Frontal cortex (tissue), 4 donors: ENCODE results near the gene TMEM54. TPM values are rescaled to one million over a fixed set of nuclear protein-coding genes. Genes with fewer than 3 reads are reported as not detected.
A peak's percentile ranks its signal among the peaks of the same experiment; 100 is the strongest.

Source experiments
- DNase-seq, 2 donors: peaks; one replicate each; pipeline ENCODE4 v3.0.0; 2012; ENCODE audit warnings: low spot score in 2 of 2
- FAIRE-seq: peaks from 2 replicates; lab custom pipeline; 2012; peaks lifted over from hg19 to GRCh38; lab: Jason Lieb, UNC
- total RNA-seq: library from RNA; depleted of rRNA; stranded (reverse); fragments of >200 nt; gene quantifications from one replicate; pipeline ENCODE4 v1.2.3, GENCODE V29; 2014
- donor health status: control.
- donor health status: control.
- donor health status: control.

TMEM54 gene
- total RNA-seq, 1 donor from 2014 or later, result 2.0 TPM

DNA sequence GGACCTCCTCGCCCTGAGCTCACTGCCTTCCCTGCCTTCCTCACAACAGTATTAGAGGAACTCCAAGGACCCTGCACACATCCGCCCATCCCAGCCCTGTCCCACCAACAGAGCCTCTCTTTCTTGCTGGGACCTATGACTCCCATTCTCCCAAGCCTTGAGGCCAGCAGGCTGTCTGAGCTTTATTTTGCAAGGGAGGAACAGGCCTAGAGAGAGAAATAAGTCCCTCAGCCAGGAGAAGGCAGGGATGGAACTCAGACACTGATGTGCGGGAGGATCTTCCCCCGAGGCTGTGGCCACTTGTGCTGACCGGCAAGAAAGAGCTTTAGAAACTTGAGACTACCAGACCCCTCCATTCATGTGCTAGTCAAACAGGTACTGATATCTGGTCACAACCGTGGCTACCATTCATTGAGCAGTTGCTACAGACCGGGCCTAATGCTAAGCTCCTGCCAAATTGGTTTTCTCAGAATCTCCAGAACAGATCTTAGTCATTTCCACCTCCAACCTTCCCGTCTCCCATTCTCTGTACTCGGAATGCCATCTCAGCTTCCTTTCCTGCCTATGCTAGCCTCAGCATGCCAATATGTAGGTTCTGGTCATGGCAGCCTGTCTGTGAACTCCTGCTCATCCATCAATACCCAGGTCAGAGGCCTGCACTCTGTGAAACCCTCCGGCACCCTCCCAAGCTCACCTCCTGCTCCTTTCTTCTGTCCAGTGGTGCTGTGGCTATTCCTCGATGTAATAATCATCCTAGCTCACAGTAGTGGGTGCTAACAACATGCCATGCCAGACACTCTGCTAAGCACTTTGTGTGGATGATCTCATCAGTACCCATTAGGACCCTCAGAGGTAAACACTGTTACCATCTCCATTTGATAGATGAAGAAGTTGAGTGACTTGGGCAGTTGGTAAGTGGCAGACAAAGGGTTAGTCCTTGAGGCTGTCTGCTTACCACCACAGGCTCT lies 3.8 kb downstream of the TMEM54 start:
- DNase-seq (no peak), FAIRE-seq (no peak)

DNA sequence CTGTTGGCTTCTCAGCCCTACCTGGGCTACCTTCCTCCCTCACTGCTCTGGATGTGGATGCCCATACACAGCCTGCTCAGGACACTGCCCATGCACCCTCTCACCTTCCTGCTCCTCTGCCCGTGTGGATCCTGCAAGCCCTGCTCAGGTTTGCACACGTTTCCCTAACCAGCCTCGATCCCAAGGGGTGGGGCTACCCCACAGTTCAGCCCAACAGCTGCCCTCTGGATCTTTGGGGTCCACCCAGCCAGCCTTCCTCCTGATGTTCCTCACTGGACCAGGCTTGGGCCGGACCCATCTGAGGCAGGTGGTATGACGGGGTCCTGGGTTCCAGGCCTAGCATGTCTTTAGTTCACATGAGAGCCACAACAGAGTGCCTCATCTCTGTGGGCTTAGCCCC lies 4.7 kb downstream of the TMEM54 start:
- no peak for DNase-seq
- no peak for FAIRE-seq

DNA sequence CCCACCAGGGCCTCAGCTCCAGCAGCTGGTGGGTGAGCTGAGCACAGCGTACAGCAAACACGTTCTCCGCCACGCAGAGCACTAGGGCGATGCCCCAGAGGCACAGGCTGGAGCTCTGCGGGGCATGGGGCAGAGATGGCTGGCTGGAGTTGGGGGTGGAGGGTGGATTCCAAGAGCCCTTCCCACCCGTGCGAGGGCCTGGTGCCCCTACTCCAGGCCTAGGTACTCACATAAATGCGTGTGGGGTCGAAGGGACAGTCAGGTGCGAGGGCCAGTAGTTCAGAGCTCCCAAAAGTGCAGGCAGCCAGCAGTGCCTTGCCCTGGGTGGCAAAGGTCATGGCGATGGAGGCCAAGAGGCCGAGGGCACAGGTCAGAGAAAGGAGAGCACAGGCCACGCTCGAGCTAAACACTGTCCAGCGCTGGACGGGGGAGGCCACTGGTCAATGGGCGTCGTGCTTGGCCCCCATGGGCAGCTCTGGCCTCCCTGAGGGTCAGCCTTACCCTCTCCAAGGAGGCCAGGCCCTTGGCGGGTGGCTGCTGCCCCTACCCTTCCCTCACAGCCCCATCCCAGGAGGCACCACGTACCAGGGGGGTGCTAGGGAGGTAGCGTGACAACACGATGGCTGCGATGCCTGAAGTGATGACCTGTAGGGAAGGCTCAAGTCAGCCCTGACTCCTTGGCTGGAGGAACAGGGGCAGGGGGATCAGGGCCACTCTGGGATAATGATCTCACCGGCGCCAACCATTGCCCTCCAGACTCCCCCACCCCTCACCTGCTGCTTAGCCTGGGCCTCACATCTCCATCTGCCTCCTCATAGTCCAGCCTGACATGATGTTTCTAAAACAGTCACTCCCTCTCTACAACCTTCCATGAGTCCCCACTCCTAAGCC lies 5.6 kb downstream of the TMEM54 start:
- no peak for DNase-seq
- no peak for FAIRE-seq

GRCh38 chr1:32894681-32895080 lies 6.5 kb downstream of the TMEM54 start:
- no peak for FAIRE-seq
- no peak for DNase-seq

GRCh38 chr1:32894019-32894600 lies 7.1 kb downstream of the TMEM54 start:
- DNase-seq (no peak), FAIRE-seq (no peak)

GRCh38 chr1:32893198-32894018 lies 7.8 kb downstream of the TMEM54 start:
- peak; percentile 61 to 78 for DNase-seq
- no peak for FAIRE-seq

DNA sequence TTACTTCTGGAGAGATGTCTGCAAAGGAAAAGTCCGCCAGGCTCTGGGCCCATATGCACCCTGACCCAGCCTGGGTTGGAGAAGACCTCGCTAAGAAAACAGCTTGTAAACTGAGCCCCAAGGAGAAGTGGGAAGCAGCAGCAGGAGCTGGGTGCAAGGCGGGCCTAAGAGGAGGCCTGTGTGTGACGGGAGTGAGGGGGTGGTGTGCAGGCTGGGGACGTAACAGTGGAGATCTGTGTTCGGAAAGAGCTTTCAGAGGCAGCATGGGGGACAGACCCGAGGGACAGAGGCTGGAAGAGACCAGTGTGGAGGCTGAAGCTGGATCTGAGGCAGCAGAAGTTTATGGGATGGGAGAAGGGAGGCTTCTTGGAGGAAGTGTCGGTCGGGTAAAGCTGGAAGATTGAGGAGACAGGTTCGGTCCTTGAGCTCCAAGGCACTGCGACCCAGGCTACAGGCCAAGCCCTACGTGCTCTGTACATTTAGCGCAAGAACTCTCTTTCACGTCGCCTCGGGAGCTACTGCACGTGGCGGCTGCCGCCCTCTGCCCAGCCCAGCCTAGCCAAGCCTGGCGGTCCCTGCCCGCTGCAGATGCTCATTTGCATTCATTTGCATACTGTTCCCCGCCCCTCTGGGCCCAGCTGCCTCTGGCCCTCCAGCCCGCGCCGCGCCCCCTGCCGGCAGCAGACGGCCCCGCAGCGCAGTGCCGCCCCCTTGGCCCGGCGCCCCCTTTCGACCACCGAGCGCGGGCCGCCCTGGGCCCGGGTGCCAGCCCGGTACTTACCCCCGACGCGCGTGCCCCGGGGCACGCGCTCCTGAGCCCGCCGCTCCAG lies 8.6 kb downstream of the TMEM54 start:
- no peak for FAIRE-seq
- DNase-seq, result peak; percentile 83 to 86

- DNase-seq (no peak), FAIRE-seq (no peak)
These were observed 9.6 kb downstream of the TMEM54 start for GRCh38 chr1:32891630-32892029.

DNA sequence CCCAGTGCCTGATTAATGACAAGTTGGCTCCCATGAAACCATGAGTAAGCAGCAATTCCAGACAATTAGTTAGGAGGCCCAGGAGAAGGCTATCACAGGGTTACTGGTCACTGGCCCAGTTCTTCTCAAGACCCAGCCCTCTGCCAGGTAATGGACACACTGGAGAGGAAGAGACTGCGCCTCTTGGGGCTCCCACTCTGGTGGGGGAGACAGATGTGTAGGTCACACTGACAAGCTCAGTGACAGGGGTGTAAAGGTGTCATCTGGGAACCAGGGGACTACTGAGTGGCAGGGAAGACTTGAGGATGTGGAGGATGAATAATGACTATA lies 10.0 kb downstream of the TMEM54 start:
- no peak for FAIRE-seq
- DNase-seq, result no peak

GRCh38 chr1:32890516-32891240 lies 10.5 kb downstream of the TMEM54 start:
- no peak for DNase-seq

DNA sequence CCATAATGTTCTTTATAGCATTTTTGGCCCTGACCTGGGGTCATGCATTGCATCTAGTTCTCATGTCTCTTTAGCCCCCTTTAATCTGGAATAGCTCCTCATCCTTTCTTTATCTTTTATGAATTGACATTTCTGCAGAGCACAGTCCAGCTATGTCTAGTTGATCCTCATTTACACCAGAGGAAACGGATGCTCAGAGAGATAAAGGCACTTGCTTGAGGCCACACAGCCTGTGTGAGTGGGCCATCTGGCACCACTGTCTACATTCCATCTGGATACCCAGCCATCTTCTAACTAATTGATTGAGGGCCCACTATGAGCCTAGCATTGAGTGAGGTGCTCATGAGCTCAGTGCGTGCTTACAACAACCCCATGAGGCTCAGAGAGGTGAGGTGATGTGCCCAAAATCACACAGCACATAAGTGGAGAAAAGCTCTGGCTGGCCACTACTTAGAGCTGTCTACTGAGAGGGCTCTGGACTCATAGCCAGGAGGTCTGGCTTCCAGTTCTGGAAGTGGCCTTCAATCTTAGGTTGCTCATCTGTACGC lies 11.4 kb downstream of the TMEM54 start:
- DNase-seq (no peak), FAIRE-seq (no peak)

More at GRCh38 chr1:32890516-32891240, 10.5 kb downstream of the TMEM54 start:
- FAIRE-seq, result no peak

GRCh38 chr1:32888677-32889420 lies 12.3 kb downstream of the TMEM54 start:
- FAIRE-seq (no peak), DNase-seq (no peak)

DNA sequence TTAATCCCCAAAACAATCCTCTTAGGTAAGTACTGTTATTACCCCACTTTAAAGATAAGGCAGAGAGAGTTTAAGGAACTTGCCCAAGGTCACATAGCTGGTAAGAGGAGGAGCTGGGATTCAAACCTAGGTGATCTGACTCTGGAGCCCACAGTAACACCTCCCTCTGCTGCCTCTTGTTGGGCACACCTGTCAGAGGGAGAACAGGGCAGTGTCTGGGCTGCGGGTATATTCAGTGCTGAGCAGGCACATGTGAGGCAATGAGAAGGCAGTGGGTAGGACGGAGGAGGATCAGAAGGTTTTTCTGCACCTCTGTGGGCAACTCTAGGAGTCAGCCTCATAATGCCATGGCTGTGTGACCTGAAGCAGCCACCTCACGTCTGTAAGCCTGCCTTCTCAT lies 13.1 kb downstream of the TMEM54 start:
- DNase-seq, result no peak
- no peak for FAIRE-seq

- no peak for DNase-seq
These were observed 13.6 kb downstream of the TMEM54 start for GRCh38 chr1:32887623-32888022.

GRCh38 chr1:32886828-32887414 lies 14.3 kb downstream of the TMEM54 start:
- no peak for DNase-seq
- no peak for FAIRE-seq

More at GRCh38 chr1:32887623-32888022, 13.6 kb downstream of the TMEM54 start:
- FAIRE-seq, result no peak

- no peak for FAIRE-seq
- DNase-seq, result peak; percentile 59 to 61
These were observed 15.0 kb downstream of the TMEM54 start, which contains the start of gene HPCA for GRCh38 chr1:32886004-32886827. TSS of gene HPCA (plus strand) at chr1:32886491. CDS start at chr1:32888899, 2,408 bp downstream.
